GM12891 (cell line): ENCODE measurements around the gene NKAIN2.

ENCODE experiments used
- PAX5 ChIP-seq: IDR thresholded peaks from 2 replicates; pipeline ENCODE4 v1.6.1; 2011; ENCODE audit warnings: low read length, moderate library complexity, mild to moderate bottlenecking; ENCODE audit not compliant: insufficient read depth, severe bottlenecking
- POLR2A ChIP-seq: IDR thresholded peaks from 2 replicates; pipeline ENCODE4 v1.6.1; 2011; ENCODE audit warnings: low read depth, low read length, control low read depth
- POLR2AphosphoS5 ChIP-seq: IDR thresholded peaks from 2 replicates; pipeline ENCODE4 v1.6.1; 2011; ENCODE audit warnings: low read depth, low read length, control low read depth
- POU2F2 ChIP-seq: IDR thresholded peaks from 2 replicates; pipeline ENCODE4 v1.6.1; 2011; ENCODE audit warnings: low read depth, mild to moderate bottlenecking, control low read depth, low read length, moderate library complexity
- SPI1 ChIP-seq: IDR thresholded peaks from 2 replicates; pipeline ENCODE4 v1.6.1; 2011; ENCODE audit warnings: low read depth, low read length, control low read depth
- TAF1 ChIP-seq: IDR thresholded peaks from 2 replicates; pipeline ENCODE4 v1.6.1; 2011; ENCODE audit warnings: low read depth, low read length, control low read depth

GRCh38 chr6:124223611-124224345, 420.1 kb downstream of the NKAIN2 start:
- no peak for TF ChIP-seq POLR2A
- no peak for TF ChIP-seq POLR2AphosphoS5
- TF ChIP-seq TAF1 = no peak
- TF ChIP-seq SPI1 = no peak
- no peak for TF ChIP-seq PAX5
- no peak for TF ChIP-seq POU2F2
